ENCODE data around the gene MPI. TPM values are rescaled to one million over a fixed set of nuclear protein-coding genes. Genes with fewer than 3 reads are reported as not detected.
A peak's percentile ranks its signal among the peaks of the same experiment; 100 is the strongest.

The MPI gene
- total and polyA plus RNA-seq, 2 of the 8 experiments (the other 6 are each of a cell fraction or from before 2014, with no cell fraction given) = 31.0 to 74.8 TPM

DNA sequence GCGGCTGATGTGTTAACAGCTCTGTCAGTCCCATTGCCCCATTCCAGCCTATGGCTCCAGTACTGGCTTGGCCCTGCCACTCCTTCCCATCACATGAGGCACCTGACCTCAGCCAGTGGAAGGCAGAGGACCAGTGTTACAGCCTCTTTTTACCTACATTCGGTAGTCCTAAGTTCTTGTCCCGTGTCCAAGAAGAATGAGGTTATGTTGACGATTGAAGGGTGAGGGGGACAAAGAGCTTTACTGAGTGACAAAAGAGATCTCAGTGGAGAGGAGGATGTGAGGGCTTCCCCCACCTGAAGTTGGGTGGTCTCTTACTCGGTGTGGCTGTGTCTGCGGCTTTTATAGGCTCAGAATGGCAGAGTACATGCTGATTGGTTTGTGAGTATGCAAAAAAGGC, 7.3 kb upstream of the MPI start:
- H2AK5ac ChIP-seq (ENCODE audit: low read depth, low read length) = no peak overlapping the region
- TF ChIP-seq GABPA (IDR thresholded peaks at IDR 0.05; ENCODE audit: borderline replicate concordance, insufficient read depth, low read length) (no peak), CREB1 (IDR thresholded peaks at IDR 0.05) (no peak), NRF1 (IDR thresholded peaks at IDR 0.05; ENCODE audit: low read depth, low read length) (no peak), TAF7 (optimal IDR thresholded peaks at IDR 0.05; ENCODE audit: borderline replicate concordance, low read depth, low read length) (no peak), SP4 (IDR thresholded peaks at IDR 0.05; ENCODE audit: low read length) (no peak)

More for the DNA sequence above, 7.3 kb upstream of the MPI start:
- no peaks in the 10 kb centered on the region for H3K36me3 ChIP-seq (ENCODE audit: control insufficient read depth in 2 of 4, insufficient read depth in 4 of 4, low read length in 3 of 4)
- H2BK15ac ChIP-seq (ENCODE audit: low read length) = peak overlapping the region; percentile 46; the same call in 1 of the 2 replicates
- no peak overlapping the region for H2BK5ac ChIP-seq (ENCODE audit: low read depth, low read length)
- no peaks in the 10 kb centered on the region for H3K27me3 ChIP-seq (replicated peaks in 1 of 4; ENCODE audit: control insufficient read depth in 3 of 4, extremely low read depth in 1 of 4, insufficient read depth in 3 of 4, low read length in 3 of 4)
- no peaks in the 10 kb centered on the region for H3K79me2 ChIP-seq (ENCODE audit: control insufficient read depth in 1 of 2, insufficient read depth in 2 of 2, low read length in 2 of 2)
- peak overlapping the region; percentile 96 for H2AFZ ChIP-seq (ENCODE audit: low read length)
- FAIRE-seq (no peak), DNase-seq (ENCODE audit: low read depth in 1 of 2, low spot score in 2 of 2) (no peak)
- H3K79me1 ChIP-seq (ENCODE audit: low read depth, low read length) = no peaks in the 10 kb centered on the region
- H3K27ac ChIP-seq (ENCODE audit: low read depth, low read length) = no peak overlapping the region
- no peak overlapping the region for H4K91ac ChIP-seq (replicated peaks; ENCODE audit: insufficient read length, low read length)
- H3K4ac ChIP-seq (replicated peaks; ENCODE audit: insufficient read length, low read depth, low read length) = no peak overlapping the region
- no peak overlapping the region for H3K18ac ChIP-seq (ENCODE audit: extremely low read depth, low read length)
- H4K5ac ChIP-seq (ENCODE audit: insufficient read length, low read depth, low read length) = no peak overlapping the region
- H4K8ac ChIP-seq (ENCODE audit: extremely low read depth, insufficient read depth, low read length) = no peak overlapping the region
- WGBS, 2 experiments (ENCODE audit: extremely low coverage in 1 of 2, insufficient coverage in 1 of 2, insufficient read length in 1 of 2, insufficient replicate concordance in 2 of 2, low coverage in 1 of 2, low lambda C conversion rate in 2 of 2, missing lambda C conversion rate in 1 of 2) = 86% methylated on average over 6 of the region's 6 CpGs; no CpG with 5 or more reads in 1 of the 2 experiments
- no peak overlapping the region for H2BK20ac ChIP-seq (ENCODE audit: low read length)
- ChIA-PET POLR2A (ENCODE audit: partially characterized antibody) (interaction anchor here (1.3 to 3.3 kb wide), 4 partner anchors 8 to 95 kb away, joined by 3 to 18 read pairs (median 4); no protein-coding TSS in a partner anchor), CTCF (ENCODE audit: partially characterized antibody) (interaction anchor here (0.7 to 1.8 kb wide), 6 partner anchors 9 to 114 kb away, joined by 3 to 6 read pairs (median 5); partner anchors contain the start of genes SCAMP2 and ULK3)
- peaks cover 0 to 3% (median 1%) of the 10 kb centered on the region in 4 experiments; a peak in 3 of 7 replicates for H3K4me1 ChIP-seq (replicated peaks in 1 of 4; ENCODE audit: control insufficient read depth in 3 of 4, insufficient read depth in 4 of 4, low read length in 3 of 4)
- no peak overlapping the region for H2BK120ac ChIP-seq (replicated peaks; ENCODE audit: low read depth, low read length)
- no peak overlapping the region for H3K4me3 ChIP-seq (ENCODE audit: extremely low read depth in 1 of 4, insufficient read depth in 2 of 4, low read depth in 3 of 4, low read length in 4 of 4)
- no peaks in the 10 kb centered on the region for H3K9me3 ChIP-seq (ENCODE audit: insufficient read depth in 2 of 2, low read depth in 1 of 2, low read length in 1 of 2)
- H3K56ac ChIP-seq (replicated peaks; ENCODE audit: insufficient read length, low read depth, low read length) = no peak overlapping the region
- no peak overlapping the region for H2BK12ac ChIP-seq (ENCODE audit: low read depth, low read length)
- no peaks in the 10 kb centered on the region for H3K23me2 ChIP-seq (ENCODE audit: low read depth, low read length)
- no peak overlapping the region for H3K14ac ChIP-seq (ENCODE audit: insufficient read length)
- no peaks in the 10 kb centered on the region for H4K20me1 ChIP-seq (replicated peaks in 1 of 2; ENCODE audit: control insufficient read depth in 1 of 2, insufficient read depth in 2 of 2, low read length in 2 of 2)
- H3K9ac ChIP-seq (replicated peaks in 1 of 4; ENCODE audit: extremely low read depth in 1 of 4, low read depth in 3 of 4, low read length in 3 of 4) = no peak overlapping the region
- H3K4me2 ChIP-seq (ENCODE audit: insufficient read depth in 1 of 2, low read depth in 2 of 2, low read length in 2 of 2) = no peak overlapping the region
- no peak overlapping the region for H3K23ac ChIP-seq (ENCODE audit: insufficient read length)
